ENCODE data around the gene MYRFL.

MYRFL gene

DNA sequence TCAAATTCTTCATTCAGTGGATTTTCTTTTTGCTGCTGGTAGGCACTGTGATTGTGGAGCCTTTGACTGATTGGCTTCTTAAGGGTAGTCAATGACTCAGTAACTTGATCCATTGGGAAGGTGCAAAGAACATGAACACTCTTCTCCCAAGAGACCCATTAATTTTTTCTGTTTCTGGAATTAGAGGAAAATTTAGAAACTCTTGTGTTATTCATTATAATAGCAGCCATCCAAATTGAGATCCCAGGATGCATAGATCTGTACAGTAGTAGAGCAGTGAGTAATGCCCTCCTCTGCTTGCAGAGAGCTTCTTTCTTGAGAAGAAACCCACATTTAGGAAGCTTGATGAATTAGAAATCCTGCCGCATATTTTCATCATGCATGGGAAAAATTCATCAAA is 63.9 kb downstream of the MYRFL start:
- TF ChIP-seq, protein P1, sequence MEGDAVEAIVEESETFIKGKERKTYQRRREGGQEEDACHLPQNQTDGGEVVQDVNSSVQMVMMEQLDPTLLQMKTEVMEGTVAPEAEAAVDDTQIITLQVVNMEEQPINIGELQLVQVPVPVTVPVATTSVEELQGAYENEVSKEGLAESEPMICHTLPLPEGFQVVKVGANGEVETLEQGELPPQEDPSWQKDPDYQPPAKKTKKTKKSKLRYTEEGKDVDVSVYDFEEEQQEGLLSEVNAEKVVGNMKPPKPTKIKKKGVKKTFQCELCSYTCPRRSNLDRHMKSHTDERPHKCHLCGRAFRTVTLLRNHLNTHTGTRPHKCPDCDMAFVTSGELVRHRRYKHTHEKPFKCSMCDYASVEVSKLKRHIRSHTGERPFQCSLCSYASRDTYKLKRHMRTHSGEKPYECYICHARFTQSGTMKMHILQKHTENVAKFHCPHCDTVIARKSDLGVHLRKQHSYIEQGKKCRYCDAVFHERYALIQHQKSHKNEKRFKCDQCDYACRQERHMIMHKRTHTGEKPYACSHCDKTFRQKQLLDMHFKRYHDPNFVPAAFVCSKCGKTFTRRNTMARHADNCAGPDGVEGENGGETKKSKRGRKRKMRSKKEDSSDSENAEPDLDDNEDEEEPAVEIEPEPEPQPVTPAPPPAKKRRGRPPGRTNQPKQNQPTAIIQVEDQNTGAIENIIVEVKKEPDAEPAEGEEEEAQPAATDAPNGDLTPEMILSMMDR (IDR thresholded peaks at IDR 0.05; ENCODE audit: low read depth, low read length, missing control alignments): no peak
- H3K27ac ChIP-seq: no peak overlapping the region
- no peak overlapping the region for H3K4me3 ChIP-seq (ENCODE audit: low read depth, low read length)
- no peaks in the 10 kb centered on the region for H3K36me3 ChIP-seq (replicated peaks)
- no peaks in the 10 kb centered on the region for H3K27me3 ChIP-seq (replicated peaks)
- DNase-seq: no peak
- in situ Hi-C loops (cut with HindIII; ENCODE audit: low pct_ligation_motif_present, low sequenced_read_pairs): loop anchor here (25.0 kb wide), 1 partner anchor 698 kb away; no protein-coding TSS in a partner anchor

DNA sequence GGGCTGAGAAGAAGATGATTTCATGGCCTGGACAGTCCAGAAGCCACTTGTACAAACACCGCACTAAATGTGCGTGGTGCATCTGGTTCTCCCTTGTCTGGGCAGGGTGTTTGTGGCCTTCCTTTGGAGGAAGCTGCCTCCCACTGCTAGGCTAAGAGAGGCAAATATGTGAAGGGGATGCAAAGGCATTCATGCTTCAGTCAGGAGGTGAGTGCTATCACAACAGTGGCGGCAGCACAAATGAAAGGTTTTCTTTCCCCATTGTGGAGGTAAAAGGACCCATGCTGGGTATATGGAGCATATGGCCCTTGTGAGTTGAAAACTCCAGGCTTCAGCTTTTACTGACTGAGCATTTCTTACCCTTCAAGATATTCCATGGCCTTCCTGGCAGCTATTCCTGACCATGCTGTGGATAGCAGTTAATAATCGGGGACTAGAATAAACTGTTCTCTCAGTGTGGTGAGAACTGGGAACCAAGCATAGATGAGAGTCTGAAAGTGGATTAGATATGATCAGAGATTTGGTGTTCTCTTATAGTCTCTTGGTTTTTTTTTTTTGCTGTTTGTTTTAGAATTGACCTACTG is 69.9 kb downstream of the MYRFL start:
- in situ Hi-C loops (cut with HindIII; ENCODE audit: low pct_ligation_motif_present, low sequenced_read_pairs): loop anchor here (25.0 kb wide), 1 partner anchor 692 kb away; no protein-coding TSS in a partner anchor
- no peak for DNase-seq
- Histone ChIP-seq H3K4me3 (ENCODE audit: low read depth, low read length) (no peak overlapping the region), H3K36me3 (replicated peaks) (no peaks in the 10 kb centered on the region), H3K27me3 (replicated peaks) (no peaks in the 10 kb centered on the region), H3K27ac (no peak overlapping the region)
- TF ChIP-seq, protein P1 (IDR thresholded peaks at IDR 0.05; ENCODE audit: low read depth, low read length, missing control alignments): no peak

DNA sequence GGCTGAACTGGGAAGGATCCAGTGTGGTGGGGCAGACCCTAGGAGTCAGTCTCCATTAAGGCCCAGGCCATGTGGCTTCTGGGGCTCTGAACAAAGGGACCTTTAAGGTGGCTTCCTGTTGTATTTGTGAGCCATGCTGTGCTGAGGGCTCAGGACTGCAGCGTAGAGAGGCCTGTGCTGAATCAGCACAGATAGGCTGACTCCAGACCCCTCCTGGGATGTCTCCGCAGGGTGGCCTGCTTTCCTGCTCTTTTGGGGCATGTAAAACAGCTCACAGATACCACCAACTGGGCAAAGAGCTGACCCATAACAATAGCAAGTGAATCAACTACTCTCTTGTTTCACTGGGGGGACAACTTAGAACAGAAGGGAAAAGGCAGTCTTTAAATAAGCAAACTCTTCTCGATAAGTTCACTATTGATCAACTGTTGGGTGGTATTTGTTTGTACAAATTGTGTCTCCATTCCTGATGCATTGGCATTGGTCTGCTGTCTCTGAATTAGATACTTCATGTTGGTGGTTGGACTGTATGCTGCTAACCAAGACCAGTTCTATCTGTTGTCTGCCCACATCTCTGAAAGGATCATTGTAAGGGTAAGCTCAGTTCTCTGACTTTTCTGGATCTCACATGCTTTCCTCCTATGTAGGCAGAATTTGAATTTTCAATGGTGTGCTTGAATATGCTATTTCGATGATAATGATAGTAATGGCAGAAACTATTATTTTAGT is 71.8 kb downstream of the MYRFL start:
- no peak overlapping the region for H3K27ac ChIP-seq
- DNase-seq: no peak
- TF ChIP-seq, protein P1 (IDR thresholded peaks at IDR 0.05; ENCODE audit: low read depth, low read length, missing control alignments): no peak
- no peak overlapping the region for H3K4me3 ChIP-seq (ENCODE audit: low read depth, low read length)
- in situ Hi-C loops (cut with HindIII; ENCODE audit: low pct_ligation_motif_present, low sequenced_read_pairs): loop anchor here (25.0 kb wide), 1 partner anchor 690 kb away; no protein-coding TSS in a partner anchor
- H3K27me3 ChIP-seq (replicated peaks): no peaks in the 10 kb centered on the region
- H3K36me3 ChIP-seq (replicated peaks): no peaks in the 10 kb centered on the region

DNA sequence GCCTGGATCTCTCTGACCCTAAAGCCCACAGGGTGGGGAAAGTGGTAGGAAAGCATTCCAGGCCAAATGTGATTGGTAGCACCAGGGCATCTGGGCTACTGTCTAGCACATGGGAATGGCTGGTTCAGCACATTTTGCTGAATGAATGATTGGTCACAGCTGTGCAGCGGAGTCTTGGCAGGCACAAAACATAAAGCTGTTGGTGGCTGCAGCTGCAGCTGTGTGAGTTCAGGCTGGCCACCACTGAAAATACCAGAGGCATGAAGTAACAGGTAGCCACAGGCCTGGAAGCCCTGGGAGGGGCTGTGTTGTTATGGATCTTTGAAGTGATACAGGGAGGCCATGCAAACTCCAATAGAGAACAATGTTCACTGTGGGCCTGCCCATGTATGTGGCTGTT is 72.7 kb downstream of the MYRFL start:
- Histone ChIP-seq H3K36me3 (replicated peaks) (no peaks in the 10 kb centered on the region), H3K4me3 (ENCODE audit: low read depth, low read length) (no peak overlapping the region), H3K27me3 (replicated peaks) (no peaks in the 10 kb centered on the region), H3K27ac (no peak overlapping the region)
- in situ Hi-C loops (cut with HindIII; ENCODE audit: low pct_ligation_motif_present, low sequenced_read_pairs): loop anchor here (25.0 kb wide), 1 partner anchor 690 kb away; no protein-coding TSS in a partner anchor
- peak; percentile 83 for DNase-seq
- TF ChIP-seq, protein P1 (IDR thresholded peaks at IDR 0.05; ENCODE audit: low read depth, low read length, missing control alignments): no peak

DNA sequence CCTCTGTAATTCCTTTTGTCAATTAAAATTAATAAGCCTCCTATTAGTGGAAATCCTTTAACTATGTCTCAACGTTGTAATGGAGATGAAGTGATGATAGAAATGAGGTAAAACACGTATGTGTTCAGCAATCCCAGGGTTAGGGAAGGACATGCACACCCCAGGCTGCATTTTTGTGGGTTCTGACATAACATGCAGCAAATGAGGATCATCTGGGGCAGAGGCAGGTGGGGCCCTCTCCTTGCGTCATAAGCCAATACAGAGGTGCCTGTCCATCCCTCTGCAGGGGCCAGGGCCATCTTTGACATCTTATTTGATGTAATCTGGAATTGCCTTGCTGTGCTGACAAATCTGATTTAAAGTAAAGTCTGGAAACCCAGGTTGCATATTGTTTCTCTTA is 73.2 kb downstream of the MYRFL start:
- H3K27me3 ChIP-seq (replicated peaks): no peaks in the 10 kb centered on the region
- TF ChIP-seq, protein P1 (IDR thresholded peaks at IDR 0.05; ENCODE audit: low read depth, low read length, missing control alignments): no peak
- no peak overlapping the region for H3K4me3 ChIP-seq (ENCODE audit: low read depth, low read length)
- in situ Hi-C loops (cut with HindIII; ENCODE audit: low pct_ligation_motif_present, low sequenced_read_pairs): loop anchor here (25.0 kb wide), 1 partner anchor 689 kb away; no protein-coding TSS in a partner anchor
- peak; percentile 18 for DNase-seq
- no peak overlapping the region for H3K27ac ChIP-seq
- H3K36me3 ChIP-seq (replicated peaks): no peaks in the 10 kb centered on the region
